ENCODE measurements around the gene PHEX.

- TF ChIP-seq, protein P1, sequence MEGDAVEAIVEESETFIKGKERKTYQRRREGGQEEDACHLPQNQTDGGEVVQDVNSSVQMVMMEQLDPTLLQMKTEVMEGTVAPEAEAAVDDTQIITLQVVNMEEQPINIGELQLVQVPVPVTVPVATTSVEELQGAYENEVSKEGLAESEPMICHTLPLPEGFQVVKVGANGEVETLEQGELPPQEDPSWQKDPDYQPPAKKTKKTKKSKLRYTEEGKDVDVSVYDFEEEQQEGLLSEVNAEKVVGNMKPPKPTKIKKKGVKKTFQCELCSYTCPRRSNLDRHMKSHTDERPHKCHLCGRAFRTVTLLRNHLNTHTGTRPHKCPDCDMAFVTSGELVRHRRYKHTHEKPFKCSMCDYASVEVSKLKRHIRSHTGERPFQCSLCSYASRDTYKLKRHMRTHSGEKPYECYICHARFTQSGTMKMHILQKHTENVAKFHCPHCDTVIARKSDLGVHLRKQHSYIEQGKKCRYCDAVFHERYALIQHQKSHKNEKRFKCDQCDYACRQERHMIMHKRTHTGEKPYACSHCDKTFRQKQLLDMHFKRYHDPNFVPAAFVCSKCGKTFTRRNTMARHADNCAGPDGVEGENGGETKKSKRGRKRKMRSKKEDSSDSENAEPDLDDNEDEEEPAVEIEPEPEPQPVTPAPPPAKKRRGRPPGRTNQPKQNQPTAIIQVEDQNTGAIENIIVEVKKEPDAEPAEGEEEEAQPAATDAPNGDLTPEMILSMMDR (IDR thresholded peaks at IDR 0.05) = no peak
- no peak for TF ChIP-seq POLR2A (IDR thresholded peaks at IDR 0.05)
Observed at GRCh38 chrX:21993265-21993664, 38.9 kb upstream of the PHEX start.

All from body of pancreas (tissue), 4 donors.